NCI-H1436 treated with DMSO at 0.1 percent for 48 hours (cell line): ENCODE data around the gene SYT8.

Experiments
- DNase-seq: peaks from one replicate; lab custom pipeline; 2025; lab: John Stamatoyannopoulos, UW

The SYT8 gene

GRCh38 chr11:1860108-1860507 is 25.3 kb downstream of the SYT8 start:
- no peak for DNase-seq

- DNase-seq, result no peak
These were observed 26.9 kb downstream of the SYT8 start for GRCh38 chr11:1861435-1862411.

- no peak for DNase-seq
These were observed 28.0 kb downstream of the SYT8 start for GRCh38 chr11:1862588-1863351.

DNA sequence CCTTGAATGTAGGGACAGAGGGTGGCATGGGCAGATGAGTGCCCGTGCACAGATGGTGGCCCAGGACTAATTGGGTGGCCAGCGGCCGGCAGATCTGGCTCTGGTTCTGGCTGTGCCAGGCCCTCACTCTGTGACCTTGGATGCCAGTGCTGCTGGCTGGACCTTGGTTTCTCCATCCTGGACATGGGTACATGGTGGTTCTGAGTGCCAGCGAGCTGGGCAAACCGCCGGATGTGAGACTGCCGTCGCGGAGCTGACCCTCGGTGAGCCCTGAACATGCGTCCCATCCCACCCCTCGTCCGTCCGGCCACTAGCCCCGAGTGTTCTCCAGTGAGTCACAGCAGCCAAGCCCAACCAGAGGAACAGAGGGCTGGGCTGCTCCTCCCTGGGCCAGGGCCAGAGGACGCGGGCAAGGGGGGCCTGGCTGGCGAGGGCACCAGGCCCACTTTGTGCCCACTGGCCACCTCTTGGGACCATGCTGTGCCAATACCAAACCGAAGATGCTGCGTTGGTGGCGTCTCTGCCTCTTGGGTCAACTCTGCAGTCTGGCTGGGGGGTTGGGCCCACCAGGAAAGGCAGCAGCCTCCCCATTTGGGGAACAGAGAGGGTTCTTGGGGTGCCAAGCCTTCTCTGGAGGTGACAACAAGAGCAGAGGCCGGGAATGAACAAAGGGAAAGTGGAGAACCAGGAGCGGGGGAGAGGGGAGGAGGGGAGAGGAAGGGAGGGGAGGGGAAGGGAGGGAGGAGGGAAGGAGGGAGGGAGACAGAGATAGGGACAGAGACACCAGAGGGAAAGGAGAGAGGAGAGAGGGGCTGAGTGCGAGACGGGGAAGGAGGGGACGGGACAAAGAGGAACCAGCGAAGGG is 28.8 kb downstream of the SYT8 start:
- DNase-seq, result no peak

GRCh38 chr11:1864231-1864630 is 29.4 kb downstream of the SYT8 start:
- no peak for DNase-seq

- DNase-seq, result no peak
These were observed 30.3 kb downstream of the SYT8 start for GRCh38 chr11:1864831-1865665.

- DNase-seq, result no peak
These were observed 31.4 kb downstream of the SYT8 start for GRCh38 chr11:1866226-1866625.

DNA sequence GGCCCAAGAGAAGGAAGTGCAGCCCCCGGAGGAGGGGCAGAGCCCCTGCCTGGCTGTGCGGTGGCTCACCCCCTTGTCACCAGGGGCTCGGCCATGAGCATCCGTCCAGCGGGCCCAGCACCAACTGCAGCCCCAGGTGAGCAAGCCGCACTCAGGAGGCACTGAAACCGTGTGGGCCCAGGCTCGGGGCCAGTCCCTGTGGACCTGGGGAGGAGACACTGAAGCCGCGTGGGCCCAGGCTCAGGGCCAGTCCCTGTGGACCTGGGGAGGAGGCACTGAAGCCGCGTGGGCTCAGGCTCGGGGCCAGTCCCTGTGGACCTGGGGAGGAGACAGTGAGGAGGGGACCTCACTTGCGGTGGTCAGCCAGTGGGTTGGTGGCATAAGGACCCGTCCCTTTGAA is 32.0 kb downstream of the SYT8 start:
- DNase-seq, result no peak

DNA sequence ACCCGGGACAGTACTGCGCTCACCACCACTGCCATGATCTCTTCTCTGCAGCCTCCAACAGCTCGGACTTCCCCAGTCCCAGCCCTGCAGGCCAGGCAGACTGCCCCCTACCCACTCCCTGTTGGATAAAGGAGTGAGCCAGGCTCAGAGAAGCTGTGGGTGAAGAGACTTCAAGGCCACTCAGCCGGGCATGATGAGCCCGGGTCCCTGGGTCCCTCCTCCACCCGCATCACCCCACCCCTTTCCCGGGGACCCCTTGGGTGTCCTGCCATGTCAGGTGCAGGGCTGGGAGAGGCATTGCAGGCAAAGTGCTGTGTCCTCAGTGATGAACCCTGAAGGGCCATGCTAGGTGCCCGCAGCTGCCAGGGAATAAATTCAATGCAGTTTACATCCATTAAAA is 32.6 kb downstream of the SYT8 start:
- no peak for DNase-seq

- DNase-seq, result no peak
These were observed 33.4 kb downstream of the SYT8 start for GRCh38 chr11:1868056-1868635.

GRCh38 chr11:1868636-1869291 is 34.0 kb downstream of the SYT8 start:
- DNase-seq, result no peak

- DNase-seq, result no peak
These were observed 34.9 kb downstream of the SYT8 start for GRCh38 chr11:1869427-1870325.

- DNase-seq, result no peak
These were observed 35.5 kb downstream of the SYT8 start for GRCh38 chr11:1870326-1870696.

- DNase-seq, result no peak
These were observed 36.1 kb downstream of the SYT8 start for GRCh38 chr11:1870721-1871466.

GRCh38 chr11:1871531-1871930 is 36.7 kb downstream of the SYT8 start:
- DNase-seq, result no peak

DNA sequence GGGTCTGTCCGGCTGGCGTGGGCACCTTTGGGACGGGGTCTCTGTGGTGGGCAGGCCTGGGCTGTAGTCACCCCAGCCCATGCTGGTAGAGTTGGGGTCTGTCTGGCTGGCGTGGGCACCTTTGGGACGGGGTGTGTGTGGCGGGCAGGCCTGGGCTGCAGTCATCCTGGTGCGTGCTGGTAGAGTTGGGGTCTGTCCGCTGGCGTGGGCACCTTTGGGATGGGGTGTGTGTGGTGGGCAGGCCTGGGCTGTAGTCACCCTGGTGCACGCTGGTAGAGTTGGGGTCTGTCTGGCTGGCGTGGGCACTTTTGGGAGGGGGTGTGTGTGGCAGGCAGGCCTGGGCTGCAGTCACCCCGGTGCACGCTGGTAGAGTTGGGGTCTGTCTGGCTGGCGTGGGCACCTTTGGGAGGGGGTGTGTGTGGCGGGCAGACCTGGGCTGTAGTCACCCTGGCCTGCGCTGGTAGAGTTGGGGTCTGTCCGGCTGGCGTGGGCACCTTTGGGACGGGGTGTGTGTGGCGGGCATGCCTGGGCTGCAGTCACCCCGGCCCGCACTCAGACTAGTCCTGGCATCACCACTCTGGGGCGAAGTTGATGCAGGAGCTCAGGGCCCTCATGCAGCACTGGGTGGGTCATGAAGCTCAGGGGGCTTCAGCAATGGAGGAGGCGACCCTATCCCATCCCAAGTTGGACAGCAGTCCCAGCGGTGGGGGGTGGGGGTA is 37.6 kb downstream of the SYT8 start:
- DNase-seq, result no peak

DNA sequence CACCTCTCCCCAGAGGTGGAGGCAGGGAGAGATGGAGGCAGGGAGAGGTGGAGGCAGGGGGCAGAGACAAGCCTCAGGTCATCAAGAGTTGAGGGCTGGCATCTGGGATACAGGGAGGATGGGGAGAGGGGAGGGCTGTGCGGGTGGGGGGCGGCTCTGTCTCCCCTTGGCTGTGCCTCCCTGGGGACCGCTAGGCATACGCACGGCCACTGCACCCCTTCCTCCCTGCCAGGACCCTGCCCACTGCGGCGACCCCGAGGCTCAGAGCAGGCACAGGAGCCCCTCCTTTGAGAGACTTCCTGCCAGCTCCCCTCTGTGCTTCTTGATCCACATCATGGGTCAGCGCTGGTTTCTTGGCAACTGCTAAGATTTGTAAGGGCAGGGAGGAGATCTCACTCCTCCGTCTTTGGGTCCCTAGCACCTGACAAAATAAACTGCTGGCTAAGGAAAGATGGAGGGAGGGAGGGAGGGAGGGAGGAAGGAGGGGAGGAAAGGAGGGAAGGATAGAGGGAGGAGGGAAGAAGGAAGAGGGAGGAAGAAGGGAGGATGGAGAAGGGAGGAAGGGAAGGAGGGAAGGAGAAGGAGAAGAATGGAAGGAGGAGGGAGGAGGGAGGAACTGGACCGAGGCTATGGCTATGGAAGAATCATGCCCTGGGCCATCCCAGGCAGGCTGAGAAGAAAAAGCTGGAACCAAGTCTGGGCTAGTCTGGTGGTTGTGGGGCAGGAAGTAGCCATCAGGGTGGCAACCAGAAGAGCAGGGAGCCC is 38.4 kb downstream of the SYT8 start:
- no peak for DNase-seq
